GM21619 (cell line): ENCODE measurements around the gene ACAD11.
"Not testable (repeated sequence)": the region's sequence is repeated elsewhere in the genome, so short reads cannot be mapped to it uniquely, and the experiment has no call there.

ENCODE experiments used
- ATAC-seq: cut with Tn5 transposase; IDR thresholded peaks from one replicate; pipeline ENCODE4 v1.9.1; 2021; ENCODE audit not compliant: unreplicated experiment

ACAD11 gene

DNA sequence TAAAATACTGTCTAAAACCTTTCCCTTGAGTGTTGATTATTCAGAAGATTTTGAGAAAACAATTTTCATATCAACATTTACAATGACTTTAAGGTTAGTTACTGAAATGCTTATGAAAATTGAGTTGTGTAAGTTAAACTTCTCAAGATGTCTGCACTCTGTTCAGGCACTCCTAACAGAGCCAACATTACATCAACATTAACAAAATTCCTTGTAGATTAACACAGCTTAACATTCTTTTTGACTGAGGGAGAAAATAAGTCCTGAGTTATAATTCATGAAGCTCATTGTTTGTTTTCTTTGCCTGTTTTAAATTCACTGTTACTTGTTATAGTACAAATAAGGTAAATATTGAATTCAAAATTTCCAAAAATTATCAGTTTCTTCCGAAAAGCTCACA, 53.5 kb downstream of the ACAD11 start:
- no peak for ATAC-seq

DNA sequence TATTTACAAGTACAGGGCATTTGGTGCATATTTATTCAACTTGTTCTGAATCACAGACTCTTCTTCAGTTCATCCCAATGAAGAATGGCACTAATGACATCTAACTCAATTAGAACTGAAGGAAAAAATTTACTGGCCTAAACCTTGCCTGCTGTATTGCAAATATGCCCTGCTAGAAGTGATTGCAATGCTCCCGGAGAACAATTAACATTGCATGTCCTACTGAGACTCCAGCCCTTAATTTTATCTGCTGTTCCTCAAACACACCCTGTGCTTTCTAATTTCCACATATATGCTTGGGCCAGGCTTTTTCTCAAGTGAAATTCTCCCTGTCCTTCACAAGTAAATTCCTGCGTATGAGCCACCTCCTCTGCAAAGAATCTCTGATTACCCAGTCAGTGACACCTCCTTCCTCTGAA, 54.2 kb downstream of the ACAD11 start:
- ATAC-seq = no peak

DNA sequence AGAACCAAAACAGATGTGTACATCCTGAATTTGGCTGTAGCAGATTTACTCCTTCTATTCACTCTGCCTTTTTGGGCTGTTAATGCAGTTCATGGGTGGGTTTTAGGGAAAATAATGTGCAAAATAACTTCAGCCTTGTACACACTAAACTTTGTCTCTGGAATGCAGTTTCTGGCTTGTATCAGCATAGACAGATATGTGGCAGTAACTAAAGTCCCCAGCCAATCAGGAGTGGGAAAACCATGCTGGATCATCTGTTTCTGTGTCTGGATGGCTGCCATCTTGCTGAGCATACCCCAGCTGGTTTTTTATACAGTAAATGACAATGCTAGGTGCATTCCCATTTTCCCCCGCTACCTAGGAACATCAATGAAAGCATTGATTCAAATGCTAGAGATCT, 59.0 kb downstream of the ACAD11 start:
- not testable (repeated sequence) for ATAC-seq

DNA sequence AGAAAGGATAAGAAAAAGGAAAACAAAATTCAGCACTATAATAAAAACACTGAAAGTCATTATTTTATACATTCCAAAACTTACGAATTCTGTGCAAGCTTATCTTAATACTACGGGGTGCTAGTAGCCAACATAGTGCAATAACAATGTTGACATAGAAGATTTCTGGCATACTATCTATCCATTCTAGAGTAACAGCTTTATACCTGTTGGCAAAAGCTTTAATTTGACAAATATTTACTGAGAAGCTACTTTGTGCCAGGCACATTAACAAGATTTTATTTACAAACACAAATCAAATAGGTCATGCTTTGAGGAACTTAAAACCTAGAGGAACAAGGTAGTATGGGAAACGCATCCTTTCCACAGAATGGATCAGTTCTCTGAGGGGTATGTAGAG, 61.4 kb downstream of the ACAD11 start:
- no peak for ATAC-seq

DNA sequence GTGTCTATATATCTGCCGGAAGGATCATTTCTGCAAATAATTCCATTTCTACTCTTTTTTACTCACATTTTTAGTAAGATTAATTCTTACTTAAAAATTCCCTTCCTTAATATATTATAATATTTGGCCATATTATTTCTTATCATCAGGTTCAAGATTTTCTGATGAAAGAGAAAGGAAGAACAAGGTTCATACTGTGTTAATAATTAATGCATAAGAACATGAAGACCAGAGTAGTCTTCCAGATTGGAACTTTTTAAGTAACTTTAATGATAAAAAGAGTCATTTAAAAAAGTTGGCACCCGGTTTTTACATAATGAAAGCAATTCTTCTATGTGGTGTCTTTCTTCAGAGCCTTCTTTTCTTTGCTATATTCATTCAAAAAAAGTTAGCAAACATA, 61.9 kb downstream of the ACAD11 start:
- ATAC-seq = no peak

DNA sequence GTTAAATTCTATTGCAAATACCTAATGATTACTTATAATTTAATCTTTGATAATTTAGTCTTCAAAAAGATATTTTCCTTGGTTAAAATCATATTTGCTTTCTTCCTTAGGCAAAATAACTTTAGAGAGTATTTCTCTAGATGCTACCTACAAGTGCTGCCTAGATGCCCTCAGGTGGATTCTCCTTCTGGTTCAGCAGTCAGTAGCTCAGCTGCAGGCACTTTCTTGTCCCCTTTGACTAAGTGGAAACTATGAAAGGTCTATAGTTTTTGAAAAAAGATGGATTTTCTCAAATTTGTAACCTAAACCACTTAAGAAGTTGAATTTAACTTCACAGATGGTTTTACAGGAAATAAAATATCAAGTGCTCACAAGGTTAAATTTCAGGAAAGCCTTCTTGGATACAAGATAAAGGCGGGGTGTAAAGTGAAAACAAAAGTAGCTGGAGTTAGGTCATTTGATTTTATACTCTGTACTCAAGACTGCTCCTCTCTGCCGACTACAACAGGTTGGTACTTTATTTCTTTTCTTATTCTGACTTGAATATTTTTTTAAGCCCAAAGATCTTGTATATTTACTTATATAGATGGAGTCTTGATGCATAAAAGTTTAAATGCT, 62.7 kb downstream of the ACAD11 start, which contains the start of gene ACKR4:
Gene ACKR4, plus strand, starts transcription at position 455 of the 618 bp plus-strand sequence. CDS start 3,128 bp downstream, outside the sequence.
- ATAC-seq = no peak

DNA sequence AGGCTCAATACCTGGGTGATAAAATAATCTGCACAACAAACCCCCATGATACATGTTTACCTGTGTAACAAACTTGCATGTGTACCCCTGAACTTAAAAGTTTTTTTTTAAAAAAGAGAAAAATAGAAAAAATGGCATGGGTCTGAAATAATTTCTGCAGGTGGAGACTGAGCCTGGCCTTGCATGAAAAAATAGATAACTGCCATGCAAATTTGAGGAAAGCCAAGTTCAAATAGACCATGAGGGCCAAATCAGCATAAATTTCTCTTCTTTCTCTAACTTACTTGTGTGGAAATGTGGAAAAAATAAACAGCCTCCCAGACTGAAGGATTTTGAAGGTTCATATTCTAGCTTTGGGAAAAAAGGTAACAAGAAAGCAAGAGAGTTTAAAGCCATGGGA, 63.3 kb downstream of the ACAD11 start:
- ATAC-seq = no peak

DNA sequence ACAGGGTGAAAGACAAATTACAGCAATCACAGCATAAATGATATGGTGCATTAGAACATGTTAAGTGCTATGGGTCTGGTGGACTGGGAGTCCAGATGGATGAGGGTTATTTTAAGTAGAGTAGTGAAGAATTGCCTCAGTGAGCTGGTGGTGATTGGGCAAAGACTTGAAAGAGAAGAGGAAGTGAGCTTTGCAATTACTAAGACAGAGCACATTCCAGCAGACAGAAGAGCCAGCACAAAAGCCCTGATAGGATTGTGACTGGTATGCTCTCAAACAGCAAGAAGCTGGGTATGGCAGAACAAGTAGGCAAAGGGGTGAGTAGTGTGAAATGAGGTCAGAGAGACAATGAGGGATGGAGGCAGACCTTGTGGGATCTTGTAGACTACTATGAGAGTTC, 64.6 kb downstream of the ACAD11 start:
- no peak for ATAC-seq

DNA sequence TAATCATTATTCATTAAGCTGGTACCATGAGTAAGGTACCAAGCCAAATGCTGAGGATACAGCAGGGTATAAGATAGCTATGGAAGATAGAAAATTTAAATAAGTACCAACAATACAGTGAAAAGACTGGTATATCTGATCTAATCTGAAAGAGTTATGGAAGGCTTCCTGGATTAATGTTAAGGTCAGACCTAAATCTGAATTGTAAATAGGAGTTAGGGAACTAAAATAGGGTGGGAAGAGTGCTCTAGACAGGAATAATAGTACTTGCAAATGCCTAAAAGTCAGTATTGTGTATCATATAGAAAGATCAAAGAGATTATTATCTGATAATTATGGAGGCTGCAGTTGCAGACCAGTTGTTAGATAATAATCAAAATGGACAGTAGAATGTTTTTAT, 65.1 kb downstream of the ACAD11 start:
- no peak for ATAC-seq

DNA sequence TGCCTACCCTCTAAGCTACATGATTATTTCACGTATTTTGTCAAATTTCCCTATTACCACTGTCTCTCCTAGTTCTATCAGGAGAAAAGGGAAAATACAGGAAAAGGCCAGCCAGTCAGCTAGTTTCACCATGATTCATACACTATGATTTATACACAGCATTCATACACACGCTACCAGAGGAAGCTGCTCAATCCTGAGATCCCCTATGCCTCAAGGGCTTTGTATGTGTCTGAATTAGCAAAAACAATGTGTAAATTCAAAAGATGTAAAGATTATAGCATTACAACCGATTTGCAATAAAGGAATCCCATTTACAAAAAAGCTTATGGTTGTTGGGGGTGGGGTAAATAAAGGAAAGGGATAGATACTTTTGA, 65.7 kb downstream of the ACAD11 start:
- ATAC-seq = no peak

DNA sequence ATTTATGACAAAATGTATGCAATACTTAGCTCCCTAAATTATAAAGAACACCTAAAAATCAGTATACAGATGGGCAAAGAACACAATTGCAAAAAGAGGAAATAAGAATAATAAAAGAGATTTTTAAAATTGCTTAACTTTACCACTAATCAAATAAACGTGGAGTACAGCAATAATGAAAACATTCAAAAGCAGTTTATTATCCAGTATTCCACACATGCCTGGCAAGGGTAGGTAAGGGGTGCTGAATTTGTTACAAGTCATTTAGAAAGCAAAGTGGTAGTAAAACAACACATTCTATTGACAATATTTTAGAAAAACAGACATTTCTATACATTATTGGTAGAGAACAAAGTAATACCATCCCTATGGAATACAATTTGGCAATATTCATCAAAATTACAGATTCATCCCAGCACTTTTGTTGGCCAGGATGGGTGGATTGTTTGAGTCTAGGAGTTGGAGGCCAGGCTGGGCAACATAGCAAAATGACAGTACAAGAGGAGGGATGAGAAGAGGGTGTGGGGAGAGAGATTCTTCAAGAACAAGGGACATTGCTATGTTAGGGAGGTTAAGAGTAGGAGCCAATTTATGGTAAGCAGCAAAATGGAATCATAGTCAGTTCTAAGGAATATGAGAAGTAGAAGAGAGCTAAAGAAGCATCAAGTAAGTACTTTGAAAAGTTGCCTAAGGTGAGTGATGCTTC, 66.2 kb downstream of the ACAD11 start:
- no peak for ATAC-seq

DNA sequence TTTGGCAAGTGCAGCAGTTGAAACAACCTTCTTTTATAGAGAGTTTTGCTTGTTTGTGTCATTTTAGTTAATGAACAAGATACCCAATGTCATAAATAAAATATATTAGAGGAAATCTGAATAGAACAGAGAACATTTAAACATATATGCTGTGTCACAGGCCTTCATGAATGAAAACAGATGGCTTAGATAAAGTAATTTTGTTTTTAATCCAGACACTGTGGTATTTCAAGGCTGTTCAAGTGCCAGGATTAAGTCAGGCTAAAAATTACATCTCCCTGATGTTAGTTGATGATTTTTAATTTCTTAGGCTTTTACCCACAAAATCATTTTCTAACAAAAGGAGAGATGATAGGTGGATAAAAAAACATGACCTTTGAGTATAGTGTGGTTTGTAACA, 67.4 kb downstream of the ACAD11 start:
- no peak for ATAC-seq

DNA sequence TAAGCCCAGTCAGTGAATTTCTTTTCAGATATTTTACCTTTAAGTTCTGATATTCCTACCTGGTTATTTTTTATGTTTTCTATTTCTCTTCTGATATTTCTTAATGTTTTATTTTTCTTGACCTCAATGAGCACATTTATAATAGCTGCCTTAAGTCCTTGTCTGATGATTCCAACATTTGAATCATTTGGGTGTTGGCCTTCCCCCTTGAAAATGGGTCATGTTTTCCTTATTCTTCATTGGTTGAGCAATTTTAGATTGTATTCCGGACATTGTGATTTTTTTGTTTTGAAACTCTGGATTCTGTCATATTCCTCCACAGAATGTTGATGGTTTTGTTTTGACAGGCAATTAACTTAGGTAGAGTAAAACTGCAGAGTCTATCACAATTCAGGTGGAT, 72.2 kb downstream of the ACAD11 start:
- no peak for ATAC-seq

DNA sequence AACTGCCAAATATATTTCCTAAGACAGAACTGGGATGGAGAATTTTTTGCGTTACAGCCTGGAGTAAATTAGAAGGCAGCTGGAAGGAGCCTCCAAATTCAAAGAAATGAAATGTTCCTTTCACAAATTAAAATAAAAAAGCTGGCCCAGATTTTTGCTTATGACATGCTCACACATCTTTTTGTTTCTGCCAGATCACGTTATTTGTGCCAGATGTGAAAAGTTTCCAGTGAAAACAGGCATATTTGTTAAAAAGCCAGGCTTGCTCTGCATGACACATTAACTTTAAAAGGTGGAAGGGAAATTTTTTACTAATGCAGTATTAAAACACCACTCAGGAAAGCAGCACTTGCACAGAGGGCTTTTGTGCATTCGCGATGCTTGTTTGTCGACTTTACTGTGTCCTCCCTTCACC, 85.8 kb downstream of the ACAD11 start:
- ATAC-seq = no peak

DNA sequence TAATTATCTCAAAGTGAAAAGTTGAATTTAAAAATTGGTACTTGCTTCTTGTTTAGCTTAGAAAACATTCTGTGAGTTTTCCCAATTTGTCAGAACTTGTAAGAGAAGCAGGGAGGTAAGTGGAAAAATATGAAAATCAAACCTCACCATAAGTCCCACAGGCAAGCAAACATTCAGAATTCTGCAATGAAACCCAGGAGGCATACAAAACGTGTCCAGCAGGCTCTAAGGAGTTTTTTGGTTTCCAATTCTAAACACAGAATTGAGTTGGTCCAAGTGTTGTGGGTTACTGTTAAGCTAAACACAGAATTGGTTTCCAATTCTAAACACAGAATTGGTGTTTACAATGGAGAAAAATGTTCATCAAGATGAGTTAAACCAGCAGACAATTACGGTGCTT, 89.6 kb downstream of the ACAD11 start:
- no peak for ATAC-seq

DNA sequence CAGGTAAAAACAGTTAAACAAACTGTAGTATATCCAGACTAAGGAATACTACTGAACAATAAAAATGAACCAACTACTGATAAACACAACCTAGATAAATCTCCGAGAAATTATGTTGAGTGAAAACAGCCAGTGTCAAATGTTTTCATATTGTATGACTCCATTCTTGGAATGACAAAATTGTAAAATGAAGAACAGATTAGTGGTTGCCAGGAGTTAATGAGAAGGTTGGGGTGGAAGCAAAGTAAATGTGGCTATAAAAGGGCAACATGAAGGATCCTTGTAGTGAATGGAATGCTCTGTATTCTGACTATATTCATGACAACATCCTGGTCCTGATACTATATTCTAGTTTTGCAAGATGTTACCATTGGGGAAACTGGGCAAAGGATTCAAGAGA, 90.0 kb downstream of the ACAD11 start:
- ATAC-seq = no peak

DNA sequence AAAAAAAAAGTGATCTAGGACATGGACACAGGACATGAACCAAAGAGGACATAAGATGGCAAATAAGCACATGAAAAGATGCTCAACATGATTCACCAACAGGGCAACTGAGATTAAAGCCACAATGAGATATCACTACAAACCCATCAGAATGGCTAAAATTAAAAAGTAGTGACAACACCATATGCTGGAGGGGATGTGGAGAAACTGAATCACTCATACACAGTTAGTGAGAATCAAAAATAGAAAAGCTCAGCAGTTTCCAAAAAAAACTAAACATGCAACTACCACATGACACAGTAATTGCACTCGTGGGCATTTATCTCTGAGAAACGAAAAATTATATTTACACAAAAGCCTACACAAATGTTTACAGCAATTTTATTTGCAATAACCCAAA, 90.5 kb downstream of the ACAD11 start:
- ATAC-seq = no peak

DNA sequence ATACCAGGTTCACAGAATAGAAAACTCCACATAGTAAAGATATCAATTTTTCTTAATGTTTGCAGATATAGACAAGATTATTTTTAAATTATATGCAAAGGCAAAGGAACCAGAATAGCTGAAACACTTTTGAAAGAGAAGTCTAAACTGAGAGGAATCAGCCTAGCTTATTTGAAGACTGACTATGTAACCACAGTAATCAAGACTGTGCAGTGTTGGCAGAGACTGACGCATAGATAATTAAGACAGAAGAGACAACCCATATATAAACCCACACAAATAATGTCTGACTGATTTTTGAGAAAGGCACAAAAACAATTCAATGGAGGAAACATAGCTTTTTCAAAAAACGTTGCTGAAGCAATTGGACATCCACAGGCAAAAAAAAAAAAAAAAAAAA, 91.2 kb downstream of the ACAD11 start:
- ATAC-seq = no peak

DNA sequence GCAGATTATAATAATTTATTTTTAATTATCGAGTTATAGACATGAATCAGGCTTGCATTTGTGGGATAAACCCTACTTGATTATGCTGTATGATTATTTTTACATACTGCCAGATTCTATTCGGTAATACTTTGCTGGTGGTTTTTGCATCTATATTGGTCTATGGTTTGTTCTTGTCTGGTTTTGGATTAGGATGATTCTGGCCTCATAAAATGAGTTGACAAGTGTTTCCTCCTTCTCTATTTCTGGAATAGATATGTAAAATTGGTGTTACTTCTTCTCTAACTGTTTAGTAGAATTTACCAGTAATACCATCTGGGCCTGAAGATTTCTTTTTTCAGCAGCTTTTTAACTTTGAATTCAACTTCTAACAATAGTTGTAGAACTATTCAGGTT, 95.5 kb downstream of the ACAD11 start:
- no peak for ATAC-seq

DNA sequence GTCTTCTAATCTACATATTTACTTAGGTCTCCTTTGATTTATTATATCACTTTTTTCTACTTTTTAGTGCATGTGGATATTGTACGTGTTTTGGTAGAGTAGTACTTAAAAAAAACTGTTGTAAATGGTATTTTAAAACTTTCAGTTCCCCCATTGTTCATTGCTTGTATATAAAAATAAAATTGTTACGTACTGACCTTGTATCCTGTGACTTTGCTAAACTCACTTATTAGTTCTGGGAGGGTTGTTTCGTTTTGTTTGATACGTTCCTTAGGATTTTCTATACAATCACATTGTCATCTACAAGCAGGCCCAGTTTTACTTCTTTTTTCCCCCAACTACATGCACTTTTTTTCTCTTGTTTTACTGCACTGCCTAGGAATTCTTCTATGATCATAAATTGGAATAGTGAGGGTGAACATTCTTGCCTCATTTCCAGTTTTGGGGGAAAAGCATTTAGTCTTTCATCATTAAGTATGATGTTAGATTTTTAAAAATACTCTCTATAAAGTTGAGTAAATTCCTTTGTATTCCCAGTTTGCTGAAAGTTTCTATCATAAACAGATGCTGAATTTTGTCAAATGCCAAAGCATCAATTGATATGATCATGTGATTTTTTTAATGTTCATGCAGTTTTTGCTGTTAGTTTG, 96.1 kb downstream of the ACAD11 start:
- ATAC-seq = no peak

DNA sequence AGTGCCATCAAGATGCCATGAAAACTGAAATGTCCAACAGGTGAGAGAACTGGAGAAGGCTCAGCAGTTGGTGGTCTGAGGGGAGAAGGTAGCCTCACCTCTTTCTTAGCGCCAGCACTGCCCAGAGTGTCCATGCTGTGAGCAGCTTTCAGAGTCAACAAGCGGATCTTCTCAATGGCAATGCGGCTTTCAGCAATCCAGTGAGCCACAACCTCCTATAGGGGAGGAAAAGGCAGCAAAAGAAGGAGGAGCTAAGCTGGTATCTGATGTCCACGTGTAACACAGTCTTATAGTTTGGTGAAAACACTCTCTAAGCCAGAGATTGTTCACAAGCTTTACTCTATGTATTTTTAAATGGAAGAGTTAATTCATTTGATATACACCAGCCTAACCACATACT, 98.6 kb downstream of the ACAD11 start:
- no peak for ATAC-seq

DNA sequence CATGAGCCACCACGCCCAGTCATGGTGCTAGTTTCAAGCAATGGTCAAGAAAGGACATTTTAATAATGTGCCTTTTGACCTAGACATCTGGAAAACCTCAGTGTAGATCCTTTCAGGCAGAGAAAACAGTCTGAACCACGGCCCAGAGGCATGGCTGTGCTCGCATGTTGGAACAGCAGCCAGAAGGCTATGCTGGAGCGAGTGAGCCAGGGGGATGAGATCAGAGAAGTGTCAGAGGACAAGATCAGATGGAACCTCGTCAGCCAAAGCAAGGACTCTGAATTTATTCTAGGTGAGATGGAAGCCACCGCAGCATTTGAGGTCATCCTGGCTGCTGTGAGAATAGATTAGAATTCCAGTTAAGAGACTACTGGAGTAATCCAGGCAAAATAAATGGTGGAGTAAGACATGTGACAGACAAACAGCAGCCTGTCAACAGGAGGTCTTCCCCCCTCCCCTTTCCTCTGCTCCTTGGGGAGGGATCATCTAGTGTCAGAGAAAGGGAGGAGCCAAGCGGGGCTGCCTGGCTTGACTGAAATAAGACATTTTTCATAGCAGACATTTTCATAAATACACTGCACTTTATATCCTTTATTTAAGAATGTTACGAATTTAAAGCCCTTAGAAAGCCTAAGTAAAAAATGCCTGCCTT, 103.0 kb downstream of the ACAD11 start:
- no peak for ATAC-seq
